ENCODE results near the gene FUCA1. TPM values are rescaled to one million over a fixed set of nuclear protein-coding genes. Genes with fewer than 3 reads are reported as not detected.

The FUCA1 gene
- total and polyA plus RNA-seq, 2 of the 4 experiments (the other 2 are of a cell fraction) = 2.9 to 3.5 TPM

- intact Hi-C loops (cut with micrococcal nuclease) = no loop called here
- H3K4me2 ChIP-seq (ENCODE audit: low read depth, low read length) = no peak overlapping the region
- dilution Hi-C loops (cut with HindIII; ENCODE audit: low sequenced_read_pairs, unreplicated experiment) = no loop called here
- no peaks in the 10 kb centered on the region for H3K4me1 ChIP-seq (ENCODE audit: control insufficient read depth, insufficient read depth, low read length)
- no peaks in the 10 kb centered on the region for H3K9me1 ChIP-seq (ENCODE audit: insufficient read depth, low read length)
- no peak overlapping the region for H3K14ac ChIP-seq (replicated peaks; ENCODE audit: low read depth, low read length)
- no peak overlapping the region for H3K23ac ChIP-seq (ENCODE audit: low read depth, low read length)
- H2AK9ac ChIP-seq (replicated peaks; ENCODE audit: low read depth, low read length, poor library complexity) = no peak overlapping the region
- no peak overlapping the region for H3K56ac ChIP-seq (ENCODE audit: extremely low read depth, insufficient read depth, low read length)
- no TSS peak for BruUV-seq (replicated peaks)
- CTCF ChIA-PET = no interaction called here
- H2BK120ac ChIP-seq (ENCODE audit: low read depth, low read length) = no peak overlapping the region
- H2AFZ ChIP-seq (replicated peaks; ENCODE audit: low read length, poor library complexity) = no peak overlapping the region
- no peak overlapping the region for H4K8ac ChIP-seq (ENCODE audit: low read depth in 2 of 2, low read length in 2 of 2)
- no peak overlapping the region for H3K9ac ChIP-seq (ENCODE audit: low read depth, low read length)
- no peak overlapping the region for H3K4ac ChIP-seq (ENCODE audit: low read depth, low read length)
- no peak overlapping the region for H2AK5ac ChIP-seq (ENCODE audit: low read depth, low read length)
- DNase-seq = no peak
- H2BK15ac ChIP-seq (ENCODE audit: low read depth, low read length) = no peak overlapping the region
- no peak overlapping the region for H3K18ac ChIP-seq (ENCODE audit: low read depth, low read length)
- H4K5ac ChIP-seq (ENCODE audit: low read depth, low read length) = no peak overlapping the region
- no peaks in the 10 kb centered on the region for H3K27me3 ChIP-seq (ENCODE audit: control insufficient read depth, insufficient read depth, low read length)
- H2BK20ac ChIP-seq (ENCODE audit: low read depth, low read length) = no peak overlapping the region
- H3K9me3 ChIP-seq (ENCODE audit: control insufficient read depth, insufficient read depth, low read length) = no peaks in the 10 kb centered on the region
- peaks cover 33% of the 10 kb centered on the region for H3K36me3 ChIP-seq (ENCODE audit: control insufficient read depth, insufficient read depth, low read length)
- no peak overlapping the region for H3K4me3 ChIP-seq (ENCODE audit: insufficient read depth, low read depth, low read length)
- no peak overlapping the region for H3K27ac ChIP-seq (ENCODE audit: insufficient read depth, low read length)
- ATAC-seq (ENCODE audit: low read depth) = no peak
- H4K91ac ChIP-seq (ENCODE audit: insufficient read depth, low read depth, low read length) = no peak overlapping the region
- no peaks in the 10 kb centered on the region; a peak in 1 of 4 replicates for H3K79me1 ChIP-seq (ENCODE audit: low read depth in 1 of 2, low read length in 2 of 2)
- no peak for TF ChIP-seq NFE2L2 (IDR thresholded peaks at IDR 0.05; ENCODE audit: low read depth, low read length)
- TF ChIP-seq RCOR1 (IDR thresholded peaks at IDR 0.05; ENCODE audit: insufficient replicate concordance, low read length) = no peak
- no peak for TF ChIP-seq CTCF (conservative IDR thresholded peaks at IDR 0.05; ENCODE audit: low read depth, low read length)
- TF ChIP-seq, protein P1, sequence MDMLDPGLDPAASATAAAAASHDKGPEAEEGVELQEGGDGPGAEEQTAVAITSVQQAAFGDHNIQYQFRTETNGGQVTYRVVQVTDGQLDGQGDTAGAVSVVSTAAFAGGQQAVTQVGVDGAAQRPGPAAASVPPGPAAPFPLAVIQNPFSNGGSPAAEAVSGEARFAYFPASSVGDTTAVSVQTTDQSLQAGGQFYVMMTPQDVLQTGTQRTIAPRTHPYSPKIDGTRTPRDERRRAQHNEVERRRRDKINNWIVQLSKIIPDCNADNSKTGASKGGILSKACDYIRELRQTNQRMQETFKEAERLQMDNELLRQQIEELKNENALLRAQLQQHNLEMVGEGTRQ (IDR thresholded peaks at IDR 0.05; ENCODE audit: low read depth, low read length) = no peak
- TF ChIP-seq MAZ (IDR thresholded peaks at IDR 0.05; ENCODE audit: borderline replicate concordance, low read depth, low read length) = no peak
- TF ChIP-seq BHLHE40 (IDR thresholded peaks at IDR 0.05; ENCODE audit: low read depth, low read length) = no peak
- no peak for TF ChIP-seq MXI1 (IDR thresholded peaks at IDR 0.05; ENCODE audit: borderline replicate concordance, low read depth, low read length)
- in situ Hi-C loops (cut with MboI; ENCODE audit: low sequenced_read_pairs) = no loop called here
- H4K20me1 ChIP-seq (ENCODE audit: insufficient read depth, low read length) = no peaks in the 10 kb centered on the region
- POLR2A ChIA-PET (ENCODE audit: unreplicated experiment) = no interaction called here
- 78% methylated on average over 1 of the region's 3 CpGs; no CpG with 5 or more reads in 1 of the 2 experiments for WGBS, 2 experiments (ENCODE audit: extremely low coverage in 2 of 2, insufficient read length in 1 of 2)
- no peak overlapping the region for H2BK5ac ChIP-seq (ENCODE audit: low read depth, low read length, poor library complexity, severe bottlenecking)
Measured at GRCh38 chr1:23817633-23818032, 50.5 kb downstream of the FUCA1 start.
